LNCaP clone FGC (cell line): ENCODE data around the gene ALG2.
"Not testable (repeated sequence)": the region's sequence is repeated elsewhere in the genome, so short reads cannot be mapped to it uniquely, and the experiment has no call there.

ENCODE experiments used
- DNase-seq: peaks from one replicate; pipeline ENCODE4 v3.0.0-alpha.2; 2011; ENCODE audit warnings: low read depth
- H3K4me3 ChIP-seq: 2 replicates; pipeline ENCODE4 v1.5.1; 2011; ENCODE audit warnings: mild to moderate bottlenecking, low read depth, low read length, control low read depth
- CTCF ChIP-seq: IDR thresholded peaks from 2 replicates; pipeline ENCODE4 v1.5.1; 2012; ENCODE audit warnings: mild to moderate bottlenecking; ENCODE audit not compliant: control insufficient read depth, insufficient read depth; ENCODE audit errors: extremely low read depth

The ALG2 gene

GRCh38 chr9:99238331-99238730 is 16.6 kb upstream of the ALG2 start:
- DNase-seq: no peak
- TF ChIP-seq CTCF: no peak
- H3K4me3 ChIP-seq: no peak overlapping the region

- not testable (repeated sequence) for H3K4me3 ChIP-seq
Observed at GRCh38 chr9:99237849-99238248, 16.1 kb upstream of the ALG2 start.

GRCh38 chr9:99237356-99237755 is 15.6 kb upstream of the ALG2 start:
- H3K4me3 ChIP-seq: no peak overlapping the region
- DNase-seq: no peak
- no peak for TF ChIP-seq CTCF

More at GRCh38 chr9:99237849-99238248, 16.1 kb upstream of the ALG2 start:
- not testable (repeated sequence) for DNase-seq

- TF ChIP-seq CTCF: no peak
- H3K4me3 ChIP-seq: no peak overlapping the region
- DNase-seq: no peak
Observed at GRCh38 chr9:99235926-99236634, 14.3 kb upstream of the ALG2 start.

- DNase-seq: no peak
- no peak for TF ChIP-seq CTCF
- no peak overlapping the region for H3K4me3 ChIP-seq
Observed at GRCh38 chr9:99235069-99235468, 13.3 kb upstream of the ALG2 start.

- H3K4me3 ChIP-seq: no peak overlapping the region
- no peak for DNase-seq
- no peak for TF ChIP-seq CTCF
Observed at GRCh38 chr9:99234618-99235017, 12.9 kb upstream of the ALG2 start.

GRCh38 chr9:99231711-99232110 is 10.0 kb upstream of the ALG2 start:
- H3K4me3 ChIP-seq: no peak overlapping the region
- DNase-seq: no peak
- TF ChIP-seq CTCF: peak; percentile 49
